GM18520 (cell line): ENCODE measurements around the gene GRAMD1A.
"Not testable (repeated sequence)": the region's sequence is repeated elsewhere in the genome, so short reads cannot be mapped to it uniquely, and the experiment has no call there.

Experiments used
- ATAC-seq: cut with Tn5 transposase; IDR thresholded peaks from one replicate; pipeline ENCODE4 v1.9.1; 2021; ENCODE audit not compliant: unreplicated experiment

GRAMD1A gene

GRCh38 chr19:35015954-35016351, 15.8 kb downstream of the GRAMD1A start:
- ATAC-seq: no peak

- ATAC-seq: no peak
Measured at GRCh38 chr19:35017507-35017906, 17.4 kb downstream of the GRAMD1A start.

GRCh38 chr19:35018379-35018778, 18.3 kb downstream of the GRAMD1A start:
- ATAC-seq: no peak

- no peak for ATAC-seq
Measured at GRCh38 chr19:35019144-35019543, 19.0 kb downstream of the GRAMD1A start.

- no peak for ATAC-seq
Measured at GRCh38 chr19:35021016-35021415, 20.9 kb downstream of the GRAMD1A start.

GRCh38 chr19:35021596-35021995, 21.5 kb downstream of the GRAMD1A start:
- ATAC-seq: no peak

GRCh38 chr19:35022460-35022859, 22.3 kb downstream of the GRAMD1A start:
- ATAC-seq: no peak

GRCh38 chr19:35023428-35023827, 23.3 kb downstream of the GRAMD1A start:
- ATAC-seq: no peak

GRCh38 chr19:35024095-35024494, 24.0 kb downstream of the GRAMD1A start:
- ATAC-seq: no peak

- ATAC-seq: no peak
Measured at GRCh38 chr19:35025969-35026368, 25.8 kb downstream of the GRAMD1A start.

- no peak for ATAC-seq
Measured at GRCh38 chr19:35026418-35026817, 26.3 kb downstream of the GRAMD1A start.

GRCh38 chr19:35027009-35027408, 26.9 kb downstream of the GRAMD1A start:
- no peak for ATAC-seq

GRCh38 chr19:35027851-35028599, 27.9 kb downstream of the GRAMD1A start:
- ATAC-seq: no peak

- not testable (repeated sequence) for ATAC-seq
Measured at GRCh38 chr19:35028600-35028885, 28.4 kb downstream of the GRAMD1A start.

- ATAC-seq: not testable (repeated sequence)
Measured at GRCh38 chr19:35029275-35029736, 29.2 kb downstream of the GRAMD1A start.

GRCh38 chr19:35029737-35030256, 29.7 kb downstream of the GRAMD1A start:
- ATAC-seq: no peak

- ATAC-seq: no peak
Measured at GRCh38 chr19:35030257-35031071, 30.3 kb downstream of the GRAMD1A start, which contains the start of gene SCN1B. Gene SCN1B, plus strand, starts transcription at chr19:35030470. Its CDS starts 351 bp downstream, at chr19:35030821.

- no peak for ATAC-seq
Measured at GRCh38 chr19:35031072-35031881, 31.2 kb downstream of the GRAMD1A start.

GRCh38 chr19:35032356-35032865, 32.3 kb downstream of the GRAMD1A start:
- no peak for ATAC-seq

GRCh38 chr19:35033067-35034004, 33.2 kb downstream of the GRAMD1A start:
- ATAC-seq: no peak
